Fibroblast of mammary gland (primary cell): ENCODE data around the gene ZNF423.

ENCODE experiments used
- DNase-seq: peaks from one replicate; pipeline ENCODE4 v3.0.0-alpha.2; 2010; ENCODE audit warnings: low read depth
- H3K4me3 ChIP-seq: 2 replicates; pipeline ENCODE4 v1.5.1; 2011; ENCODE audit warnings: low read depth, mild to moderate bottlenecking, low read length, moderate library complexity; ENCODE audit not compliant: control insufficient read depth
- TF ChIP-seq, protein P1 (sequence below): conservative IDR thresholded peaks from 2 replicates; pipeline ENCODE4 v1.5.1; 2011; ENCODE audit warnings: low read depth, low read length, inconsistent platforms; ENCODE audit not compliant: control insufficient read depth, insufficient read depth

Gene ZNF423

DNA sequence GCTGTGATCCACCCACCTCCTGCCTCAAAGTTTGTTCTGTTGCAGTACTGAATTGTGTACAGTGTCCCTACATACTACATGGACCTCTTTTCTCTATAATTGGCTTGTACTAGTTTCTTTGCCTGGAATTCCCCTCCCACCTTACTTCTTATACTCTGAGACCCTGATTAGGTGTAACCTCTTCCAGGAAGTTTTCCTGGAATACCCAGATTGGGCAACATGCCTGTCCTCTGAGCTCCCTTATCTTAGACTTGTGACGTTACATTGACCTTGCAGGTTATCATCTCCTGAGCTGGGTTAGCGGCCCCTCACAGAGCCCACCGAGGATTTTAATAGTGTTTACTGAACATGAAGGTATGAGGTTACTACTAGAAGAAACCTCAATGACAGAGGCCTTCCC, 237.0 kb downstream of the ZNF423 start:
- DNase-seq = no peak

DNA sequence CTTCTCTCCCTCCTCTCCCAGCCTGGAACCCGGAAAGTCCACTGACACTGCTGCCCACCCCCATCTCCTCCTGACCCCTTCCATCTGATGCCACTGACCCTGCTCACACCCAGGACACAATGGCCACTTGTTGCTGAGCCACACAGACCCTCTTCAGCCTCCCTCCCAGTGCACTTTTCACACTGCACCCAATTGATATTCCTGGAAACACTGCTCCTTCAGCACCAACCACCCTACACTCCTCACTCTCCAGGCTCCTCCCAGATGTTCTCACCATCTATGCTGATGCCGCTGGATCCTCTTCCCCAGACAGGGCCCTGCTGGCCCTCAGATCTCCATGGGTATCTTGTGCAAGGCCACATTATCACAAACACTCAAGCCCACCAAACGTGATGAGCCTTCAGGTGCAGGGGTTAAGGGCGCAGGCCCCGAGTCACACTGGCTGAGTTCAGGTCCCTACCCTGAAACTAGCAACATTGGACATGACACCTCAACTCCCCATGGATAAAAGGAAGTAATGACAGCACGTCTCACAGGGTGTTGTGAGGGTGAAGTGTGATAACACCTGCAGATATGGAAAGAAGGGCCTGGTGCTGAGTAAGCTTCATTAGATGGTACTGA, 238.1 kb downstream of the ZNF423 start:
- DNase-seq = no peak
- TF ChIP-seq, protein P1, sequence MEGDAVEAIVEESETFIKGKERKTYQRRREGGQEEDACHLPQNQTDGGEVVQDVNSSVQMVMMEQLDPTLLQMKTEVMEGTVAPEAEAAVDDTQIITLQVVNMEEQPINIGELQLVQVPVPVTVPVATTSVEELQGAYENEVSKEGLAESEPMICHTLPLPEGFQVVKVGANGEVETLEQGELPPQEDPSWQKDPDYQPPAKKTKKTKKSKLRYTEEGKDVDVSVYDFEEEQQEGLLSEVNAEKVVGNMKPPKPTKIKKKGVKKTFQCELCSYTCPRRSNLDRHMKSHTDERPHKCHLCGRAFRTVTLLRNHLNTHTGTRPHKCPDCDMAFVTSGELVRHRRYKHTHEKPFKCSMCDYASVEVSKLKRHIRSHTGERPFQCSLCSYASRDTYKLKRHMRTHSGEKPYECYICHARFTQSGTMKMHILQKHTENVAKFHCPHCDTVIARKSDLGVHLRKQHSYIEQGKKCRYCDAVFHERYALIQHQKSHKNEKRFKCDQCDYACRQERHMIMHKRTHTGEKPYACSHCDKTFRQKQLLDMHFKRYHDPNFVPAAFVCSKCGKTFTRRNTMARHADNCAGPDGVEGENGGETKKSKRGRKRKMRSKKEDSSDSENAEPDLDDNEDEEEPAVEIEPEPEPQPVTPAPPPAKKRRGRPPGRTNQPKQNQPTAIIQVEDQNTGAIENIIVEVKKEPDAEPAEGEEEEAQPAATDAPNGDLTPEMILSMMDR = no peak
- no peak overlapping the region for H3K4me3 ChIP-seq

More for the DNA sequence above, 237.0 kb downstream of the ZNF423 start:
- no peak overlapping the region for H3K4me3 ChIP-seq
- TF ChIP-seq, protein P1 = no peak

DNA sequence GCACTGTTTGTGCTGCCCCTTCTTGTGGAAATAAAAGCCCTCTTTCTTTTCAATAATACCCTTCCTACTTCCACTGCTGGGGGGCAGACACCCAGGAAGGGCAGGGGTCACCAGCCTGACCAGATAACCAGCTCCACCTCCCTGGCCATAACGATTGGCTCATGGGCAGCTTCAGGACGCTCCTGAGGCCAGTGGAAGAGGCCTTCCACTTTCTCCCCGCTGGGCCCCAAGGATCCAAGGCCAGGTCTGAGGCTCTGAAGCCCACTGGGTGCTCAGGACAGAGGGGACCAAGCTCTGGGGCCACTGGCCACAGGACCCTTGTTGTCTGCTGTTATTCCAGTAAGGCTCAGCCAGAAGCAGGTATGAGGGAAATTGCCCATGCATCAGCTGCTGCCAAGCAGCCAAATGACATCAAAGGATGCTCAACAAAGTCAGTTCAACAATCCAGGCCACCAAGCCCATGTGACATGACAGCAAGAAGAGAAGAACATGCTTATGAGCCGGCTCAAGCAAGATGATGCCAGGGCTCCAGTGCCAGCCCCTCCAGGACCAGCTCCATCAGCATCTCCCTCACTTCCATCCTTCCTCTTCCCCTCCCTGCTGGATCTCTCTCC, 238.8 kb downstream of the ZNF423 start:
- no peak for DNase-seq
- TF ChIP-seq, protein P1 = no peak
- H3K4me3 ChIP-seq = no peak overlapping the region

DNA sequence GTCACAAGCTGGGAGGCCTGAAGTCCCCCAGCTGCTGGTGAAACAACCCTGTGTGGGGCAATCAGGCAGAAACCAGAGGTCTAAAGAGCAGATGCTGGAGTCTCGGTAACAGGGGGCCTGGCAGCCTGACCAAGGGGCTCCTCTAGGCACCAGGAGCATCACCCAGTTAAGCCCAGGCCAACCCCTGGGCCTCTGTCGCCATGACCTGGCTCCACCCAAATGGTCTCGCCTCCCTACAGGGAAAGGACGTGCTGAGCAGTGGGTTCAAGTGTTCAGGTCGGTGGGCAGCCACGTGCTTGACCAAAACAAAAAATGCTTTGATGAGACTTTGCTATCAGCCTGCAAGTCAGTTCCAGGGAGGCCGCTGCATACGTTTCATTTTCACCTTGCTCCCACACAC, 240.3 kb downstream of the ZNF423 start:
- H3K4me3 ChIP-seq = no peak overlapping the region
- no peak for DNase-seq
- TF ChIP-seq, protein P1 = no peak

DNA sequence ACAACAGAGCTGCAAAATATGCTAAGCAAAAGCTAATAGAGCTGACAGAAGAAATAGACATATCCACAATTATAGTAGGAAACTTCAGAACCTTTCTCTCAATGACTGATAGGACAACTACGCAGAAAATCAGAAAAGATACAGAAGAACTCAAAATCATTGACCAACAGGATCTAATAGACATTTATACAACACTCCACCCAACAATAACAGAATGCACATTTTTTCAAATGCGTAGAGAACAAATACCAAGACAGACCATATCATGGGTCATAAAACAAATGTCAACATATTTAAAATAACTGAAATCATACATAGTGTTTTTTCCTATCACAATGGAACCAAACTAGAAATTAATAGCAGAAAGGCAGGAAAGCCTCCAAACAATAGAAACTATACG, 244.9 kb downstream of the ZNF423 start:
- TF ChIP-seq, protein P1 = no peak
- no peak for DNase-seq
- H3K4me3 ChIP-seq = no peak overlapping the region

DNA sequence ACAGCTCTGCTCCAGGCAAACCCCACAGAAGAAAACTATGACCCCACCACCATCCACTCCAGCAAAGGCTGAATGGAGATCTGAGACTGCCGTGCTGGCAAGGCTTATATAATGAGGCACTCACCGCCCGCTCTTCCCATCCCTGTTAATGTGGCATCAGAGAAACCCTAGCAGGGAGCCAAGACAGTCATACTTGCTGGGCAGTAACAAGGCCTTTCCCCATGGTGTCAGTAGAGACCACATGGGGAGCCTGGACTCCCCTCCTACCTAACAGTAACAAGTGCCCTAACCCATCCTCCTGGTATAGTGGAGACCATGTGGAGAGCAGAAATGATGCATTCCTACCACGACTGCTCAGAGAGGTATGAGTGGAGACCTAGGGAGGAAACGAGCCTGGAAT, 247.1 kb downstream of the ZNF423 start:
- TF ChIP-seq, protein P1 = peak; percentile 77
- DNase-seq = peak; percentile 74
- H3K4me3 ChIP-seq = no peak overlapping the region
